A673 (cell line): ENCODE results near the gene MAP2K3. TPM values are rescaled to one million over a fixed set of nuclear protein-coding genes. Genes with fewer than 3 reads are reported as not detected.
"Not testable (repeated sequence)": the region's sequence is repeated elsewhere in the genome, so short reads cannot be mapped to it uniquely, and the experiment has no call there.

Experiments used
- BruUV-seq: library from RNA; stranded (reverse); fragments of 400-500 nt; replicated peaks from 2 replicates; lab custom pipeline; 2021; lab: Mats Ljungman, UMichigan
- CTCF ChIA-PET: fragments of 300-600 bp; sonication (Branson Sonifier 250); formaldehyde crosslinking; loops from one replicate; lab custom pipeline; 2022; ENCODE audit warnings: antibody characterized with exemption; lab: Charles Lee
- POLR2A ChIA-PET: fragments of 300-600 bp; sonication (Branson Sonifier 250); formaldehyde crosslinking; loops from one replicate; lab custom pipeline; 2022; ENCODE audit warnings: antibody characterized with exemption; ENCODE audit not compliant: low non-redundant PET; lab: Charles Lee
- DNase-seq: peaks from one replicate; pipeline ENCODE4 v3.0.0-alpha.2; 2015; ENCODE audit warnings: low spot score
- H3K27ac ChIP-seq: fragments of 200-600 bp; sonication (generic); 2 replicates; pipeline ENCODE4 v1.5.1; 2016; ENCODE audit warnings: mixed run types, low read depth, mild to moderate bottlenecking, mixed read lengths, antibody characterized with exemption, low read length; ENCODE audit not compliant: poor library complexity, severe bottlenecking
- H3K27me3 ChIP-seq: fragments of 200-600 bp; sonication (generic); replicated peaks from 2 replicates; pipeline ENCODE4 v1.6.1; 2017; ENCODE audit warnings: mixed run types, low read depth, mild to moderate bottlenecking, mixed read lengths, antibody characterized with exemption, low read length; ENCODE audit not compliant: insufficient read depth, poor library complexity
- H3K36me3 ChIP-seq: fragments of 200-600 bp; sonication (generic); 2 replicates; pipeline ENCODE4 v1.6.1; 2016; ENCODE audit warnings: mixed run types, mild to moderate bottlenecking, mixed read lengths, antibody characterized with exemption, low read length; ENCODE audit not compliant: insufficient read depth, poor library complexity, severe bottlenecking
- H3K4me1 ChIP-seq: fragments of 200-600 bp; sonication (generic); 2 replicates; pipeline ENCODE4 v1.6.1; 2017; ENCODE audit warnings: mixed run types, mild to moderate bottlenecking, mixed read lengths, antibody characterized with exemption, low read length; ENCODE audit not compliant: insufficient read depth, poor library complexity, severe bottlenecking
- H3K4me3 ChIP-seq: fragments of 200-600 bp; sonication (generic); 2 replicates; pipeline ENCODE4 v1.5.1; 2016; ENCODE audit warnings: low read depth, mixed run types, mild to moderate bottlenecking, mixed read lengths, low read length; ENCODE audit not compliant: poor library complexity, severe bottlenecking
- H3K9me3 ChIP-seq: fragments of 200-600 bp; sonication (generic); 2 replicates; pipeline ENCODE4 v1.6.1; 2016; ENCODE audit warnings: mixed run types, low read depth, mild to moderate bottlenecking, mixed read lengths, antibody characterized with exemption, low read length; ENCODE audit not compliant: poor library complexity, severe bottlenecking
- EZH2 ChIP-seq: fragments of 200-600 bp; sonication (generic); IDR thresholded peaks from 2 replicates; pipeline ENCODE4 v1.6.1; 2017; ENCODE audit warnings: borderline replicate concordance, low read depth, mild to moderate bottlenecking, mixed read lengths, antibody characterized with exemption, low read length; ENCODE audit not compliant: poor library complexity, severe bottlenecking
- intact Hi-C: fragments of 100-400 bp; cut with micrococcal nuclease; formaldehyde crosslinking; loops from one replicate; pipeline ENCODE4 v1.10.0; 2022; ENCODE audit not compliant: unreplicated experiment
- total RNA-seq: library from RNA; stranded (reverse); gene quantifications from 2 replicates; pipeline ENCODE4 v1.2.3, GENCODE V29; 2021
- TF ChIP-seq, protein P1 (sequence below): fragments of 300-800, 200-600 bp; sonication (generic); conservative IDR thresholded peaks from 2 replicates; pipeline ENCODE4 v1.5.1; 2017; ENCODE audit warnings: low read depth, mild to moderate bottlenecking, antibody characterized with exemption, low read length, moderate library complexity, mixed read lengths

MAP2K3 gene
- total RNA-seq, 1 experiment from 2014 or later = 44.0 TPM

DNA sequence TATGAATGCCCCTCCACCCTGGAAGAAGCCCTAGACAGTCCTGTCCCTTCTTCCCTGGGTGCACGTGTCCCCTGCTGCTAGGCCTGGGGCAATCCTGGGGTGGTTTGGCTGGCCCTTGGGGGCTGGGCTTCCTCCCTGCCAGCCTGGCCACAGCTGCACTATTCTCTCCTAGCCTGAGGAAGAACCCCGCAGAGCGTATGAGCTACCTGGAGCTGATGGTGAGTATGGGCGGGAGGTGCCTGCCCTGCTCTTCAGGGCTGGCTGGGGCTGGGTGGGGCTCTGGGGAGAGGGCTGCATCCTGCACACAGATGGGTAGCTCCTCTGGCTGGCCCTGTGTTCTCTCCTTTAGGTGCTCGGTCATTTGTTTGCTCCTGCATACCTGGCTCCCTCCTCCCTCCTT, 28.8 kb downstream of the MAP2K3 start:
- H3K36me3 ChIP-seq = peaks cover 4% of the 10 kb centered on the region
- no peak for DNase-seq
- H3K4me3 ChIP-seq = no peak overlapping the region
- ChIA-PET POLR2A (no interaction called here), CTCF (no interaction called here)
- BruUV-seq = no TSS peak
- intact Hi-C loops = no loop called here
- TF ChIP-seq, protein P1, sequence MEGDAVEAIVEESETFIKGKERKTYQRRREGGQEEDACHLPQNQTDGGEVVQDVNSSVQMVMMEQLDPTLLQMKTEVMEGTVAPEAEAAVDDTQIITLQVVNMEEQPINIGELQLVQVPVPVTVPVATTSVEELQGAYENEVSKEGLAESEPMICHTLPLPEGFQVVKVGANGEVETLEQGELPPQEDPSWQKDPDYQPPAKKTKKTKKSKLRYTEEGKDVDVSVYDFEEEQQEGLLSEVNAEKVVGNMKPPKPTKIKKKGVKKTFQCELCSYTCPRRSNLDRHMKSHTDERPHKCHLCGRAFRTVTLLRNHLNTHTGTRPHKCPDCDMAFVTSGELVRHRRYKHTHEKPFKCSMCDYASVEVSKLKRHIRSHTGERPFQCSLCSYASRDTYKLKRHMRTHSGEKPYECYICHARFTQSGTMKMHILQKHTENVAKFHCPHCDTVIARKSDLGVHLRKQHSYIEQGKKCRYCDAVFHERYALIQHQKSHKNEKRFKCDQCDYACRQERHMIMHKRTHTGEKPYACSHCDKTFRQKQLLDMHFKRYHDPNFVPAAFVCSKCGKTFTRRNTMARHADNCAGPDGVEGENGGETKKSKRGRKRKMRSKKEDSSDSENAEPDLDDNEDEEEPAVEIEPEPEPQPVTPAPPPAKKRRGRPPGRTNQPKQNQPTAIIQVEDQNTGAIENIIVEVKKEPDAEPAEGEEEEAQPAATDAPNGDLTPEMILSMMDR = no peak
- TF ChIP-seq EZH2 = no peak
- H3K9me3 ChIP-seq = peaks cover 3% of the 10 kb centered on the region
- H3K27me3 ChIP-seq = no peaks in the 10 kb centered on the region
- no peak overlapping the region for H3K27ac ChIP-seq
- H3K4me1 ChIP-seq = no peaks in the 10 kb centered on the region

DNA sequence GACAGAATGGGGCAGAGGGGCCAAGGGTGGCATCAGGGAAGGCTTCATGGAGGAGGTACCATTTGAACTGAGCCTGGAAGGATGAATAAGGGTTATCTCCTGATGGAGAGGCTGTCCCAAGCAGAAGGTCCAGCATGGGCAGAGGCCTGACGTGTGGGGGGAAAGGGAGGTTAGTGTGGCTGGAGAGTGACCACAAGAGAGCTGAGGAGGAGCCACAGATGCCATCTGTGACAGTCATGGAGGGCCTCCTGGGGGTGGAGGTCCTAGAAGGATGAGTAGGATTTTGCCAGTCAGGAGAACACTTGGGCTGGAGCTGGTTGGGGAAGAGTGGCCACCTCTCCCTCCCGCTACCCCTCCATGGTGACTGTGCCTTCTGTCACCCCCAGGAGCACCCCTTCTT, 29.2 kb downstream of the MAP2K3 start:
- H3K9me3 ChIP-seq, H3K36me3 ChIP-seq, H3K27me3 ChIP-seq, BruUV-seq, H3K27ac ChIP-seq, H3K4me1 ChIP-seq, POLR2A ChIA-PET, DNase-seq, H3K4me3 ChIP-seq, intact Hi-C loops, CTCF ChIA-PET: not testable (repeated sequence)

- POLR2A ChIA-PET = not testable (repeated sequence)
Measured at GRCh38 chr17:21314261-21314664, 29.8 kb downstream of the MAP2K3 start.

DNA sequence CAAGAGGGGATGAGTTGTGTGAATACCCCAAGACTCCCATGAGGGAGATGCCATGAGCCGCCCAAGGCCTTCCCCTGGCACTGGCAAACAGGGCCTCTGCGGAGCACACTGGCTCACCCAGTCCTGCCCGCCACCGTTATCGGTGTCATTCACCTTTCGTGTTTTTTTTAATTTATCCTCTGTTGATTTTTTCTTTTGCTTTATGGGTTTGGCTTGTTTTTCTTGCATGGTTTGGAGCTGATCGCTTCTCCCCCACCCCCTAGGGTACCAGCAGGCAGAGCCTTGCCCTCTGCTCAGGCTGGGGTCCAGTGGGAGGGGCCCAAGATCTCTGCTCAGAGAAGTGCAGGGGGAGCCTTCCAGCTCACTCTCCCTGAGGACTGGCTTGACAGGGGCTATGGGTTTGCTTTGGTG, 30.2 kb downstream of the MAP2K3 start:
- H3K4me3 ChIP-seq, H3K27me3 ChIP-seq, H3K4me1 ChIP-seq, intact Hi-C loops, POLR2A ChIA-PET, H3K36me3 ChIP-seq, H3K9me3 ChIP-seq, H3K27ac ChIP-seq, BruUV-seq, DNase-seq, CTCF ChIA-PET: not testable (repeated sequence)

More at GRCh38 chr17:21314261-21314664, 29.8 kb downstream of the MAP2K3 start:
- H3K27me3 ChIP-seq, H3K27ac ChIP-seq, CTCF ChIA-PET, DNase-seq, intact Hi-C loops, BruUV-seq, H3K4me3 ChIP-seq, H3K9me3 ChIP-seq, H3K4me1 ChIP-seq, H3K36me3 ChIP-seq: not testable (repeated sequence)

DNA sequence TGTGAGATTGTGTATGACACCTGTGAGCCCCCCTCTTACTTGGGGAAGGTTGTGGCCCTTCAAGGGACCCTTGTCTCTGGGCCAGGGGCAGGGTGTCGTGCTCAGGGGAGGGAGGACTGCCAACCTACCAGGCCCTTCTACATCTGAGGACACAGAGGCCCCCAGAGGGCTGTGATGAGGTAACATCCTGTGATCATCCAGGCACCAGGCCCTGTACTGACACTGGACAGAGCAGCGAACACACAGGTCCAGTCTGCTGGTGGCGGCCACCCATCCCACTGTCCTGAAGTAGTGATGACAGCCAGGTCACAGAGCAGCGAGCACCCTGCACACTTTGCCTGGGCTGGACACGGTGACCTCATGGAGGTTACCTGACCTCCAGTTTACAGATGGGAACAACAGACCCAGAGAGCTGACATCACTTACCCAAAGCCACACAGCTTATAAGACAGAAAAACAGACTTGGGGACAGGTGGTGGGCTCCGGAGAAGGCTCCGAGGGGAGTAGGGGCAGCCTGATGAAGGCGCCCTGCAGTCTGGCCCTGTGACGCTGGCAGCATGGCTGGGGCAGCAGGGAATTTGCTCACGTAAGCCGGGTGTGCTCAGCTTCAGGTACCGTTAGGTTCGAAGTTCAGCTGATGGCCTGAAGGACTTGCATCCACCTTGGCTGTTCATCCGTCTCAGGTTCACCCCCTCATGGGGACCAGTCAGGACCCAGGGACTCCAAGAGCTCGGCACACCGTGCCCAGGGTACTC, 30.9 kb downstream of the MAP2K3 start:
- BruUV-seq, POLR2A ChIA-PET, DNase-seq, H3K4me1 ChIP-seq, H3K36me3 ChIP-seq, intact Hi-C loops, H3K4me3 ChIP-seq, H3K27me3 ChIP-seq, H3K9me3 ChIP-seq, CTCF ChIA-PET, H3K27ac ChIP-seq: not testable (repeated sequence)

GRCh38 chr17:21316212-21316886, 31.8 kb downstream of the MAP2K3 start:
- DNase-seq, H3K27ac ChIP-seq, POLR2A ChIA-PET, H3K36me3 ChIP-seq, H3K27me3 ChIP-seq, intact Hi-C loops, H3K4me3 ChIP-seq, H3K4me1 ChIP-seq, CTCF ChIA-PET, BruUV-seq, H3K9me3 ChIP-seq: not testable (repeated sequence)
